HG02884 (cell line): ENCODE results near the gene ARPC5L.
"Not testable (repeated sequence)": the region's sequence is repeated elsewhere in the genome, so short reads cannot be mapped to it uniquely, and the experiment has no call there.

Experiments
- ATAC-seq: cut with Tn5 transposase; IDR thresholded peaks from one replicate; pipeline ENCODE4 v1.9.1; 2021; ENCODE audit warnings: mild to moderate bottlenecking, moderate library complexity; ENCODE audit not compliant: unreplicated experiment

Gene ARPC5L

DNA sequence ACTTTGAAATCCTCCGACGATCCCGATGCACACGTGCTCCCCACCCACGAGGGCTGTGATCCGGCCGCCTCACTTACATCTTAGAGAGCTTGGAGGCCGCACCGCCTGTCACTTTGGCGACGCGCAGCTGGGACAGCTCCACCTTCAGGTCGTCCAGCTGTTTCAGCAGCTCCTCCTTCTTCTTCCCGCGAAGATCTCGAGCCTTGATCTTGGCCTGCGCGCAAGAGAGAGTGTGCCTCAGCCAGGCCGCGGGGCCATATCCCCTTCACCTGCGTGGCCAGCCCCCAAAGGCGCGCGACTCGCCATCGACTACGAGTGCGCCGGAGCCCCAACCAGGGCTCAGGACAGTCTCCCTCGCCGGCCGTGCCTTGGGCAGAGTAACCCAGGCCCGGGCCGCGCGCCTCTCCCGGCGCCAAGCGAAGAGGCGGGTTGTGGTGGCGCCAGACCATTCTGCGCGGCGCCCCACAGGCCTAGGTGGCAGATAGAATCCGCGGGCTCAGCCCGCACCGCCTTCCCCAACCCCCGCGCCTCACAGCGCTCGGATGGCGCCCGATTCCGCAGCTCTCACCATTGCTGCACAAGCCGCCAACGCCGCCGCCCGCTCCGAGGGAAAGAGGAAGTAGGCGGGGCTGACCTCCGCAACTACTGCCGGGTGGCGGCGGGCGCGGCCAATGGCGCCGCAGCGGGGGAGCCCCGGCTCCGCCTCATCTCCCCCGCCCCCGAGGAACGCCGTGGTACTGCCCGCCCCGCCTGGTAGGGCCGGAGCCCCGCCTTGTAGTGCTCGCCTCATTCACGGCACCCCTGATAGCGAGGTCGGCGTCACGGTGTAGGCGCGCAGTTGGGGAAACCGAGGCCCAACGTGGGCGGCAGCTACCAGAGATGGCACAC, at the start of gene ARPC5L, which contains the start of gene RPL35:
ARPC5L (plus strand) TSS at position 789 of the 888 bp plus-strand sequence. CDS start 7,161 bp downstream, outside the sequence.
RPL35 (minus strand) TSS at position 616 of the 888 bp plus-strand sequence; CDS start at position 571, 45 bp downstream.
- ATAC-seq, result peak; percentile 85

DNA sequence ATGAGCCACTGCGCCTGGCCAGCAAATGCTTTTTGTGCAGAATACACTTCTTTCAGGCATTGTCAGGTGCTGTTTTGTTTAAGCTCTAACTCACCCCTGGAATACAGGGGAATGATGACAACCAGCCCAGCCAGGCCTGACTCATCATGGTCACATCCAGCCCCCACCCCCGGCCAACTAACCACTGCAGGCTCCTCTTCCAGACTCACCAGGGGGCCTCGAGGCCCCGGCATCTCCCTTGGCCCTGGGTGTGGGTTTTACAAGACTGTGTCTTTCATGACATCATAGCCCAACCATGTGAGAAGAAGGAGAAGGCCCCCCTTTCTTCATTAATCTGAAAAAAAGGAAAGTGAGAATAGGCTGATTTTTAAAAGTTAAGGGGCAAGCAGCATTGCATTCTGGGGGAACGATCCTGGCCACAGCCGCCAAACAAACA, 49.5 kb upstream of the ARPC5L start:
- ATAC-seq, result no peak

GRCh38 chr9:124813041-124813440, 48.9 kb upstream of the ARPC5L start:
- no peak for ATAC-seq

GRCh38 chr9:124813501-124814163, 48.3 kb upstream of the ARPC5L start:
- no peak for ATAC-seq

DNA sequence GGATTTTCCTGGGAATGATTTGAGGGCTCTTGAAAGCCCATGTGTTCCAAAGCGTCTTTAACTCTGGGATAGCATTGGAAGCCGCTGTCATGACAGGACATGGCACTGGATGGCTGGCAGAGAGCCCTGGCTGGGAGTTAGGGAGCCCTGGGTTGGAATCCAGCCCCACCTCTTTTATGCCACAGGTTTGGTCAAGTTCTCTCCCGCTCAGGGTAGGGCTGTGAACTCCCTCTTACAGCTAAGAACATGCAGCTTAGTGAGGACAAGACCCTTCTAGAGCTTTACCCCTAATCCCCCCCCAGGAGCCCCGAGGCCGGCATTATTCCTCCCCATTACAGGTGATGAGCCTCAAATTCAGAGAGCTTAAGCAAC, 47.8 kb upstream of the ARPC5L start:
- ATAC-seq, result no peak

DNA sequence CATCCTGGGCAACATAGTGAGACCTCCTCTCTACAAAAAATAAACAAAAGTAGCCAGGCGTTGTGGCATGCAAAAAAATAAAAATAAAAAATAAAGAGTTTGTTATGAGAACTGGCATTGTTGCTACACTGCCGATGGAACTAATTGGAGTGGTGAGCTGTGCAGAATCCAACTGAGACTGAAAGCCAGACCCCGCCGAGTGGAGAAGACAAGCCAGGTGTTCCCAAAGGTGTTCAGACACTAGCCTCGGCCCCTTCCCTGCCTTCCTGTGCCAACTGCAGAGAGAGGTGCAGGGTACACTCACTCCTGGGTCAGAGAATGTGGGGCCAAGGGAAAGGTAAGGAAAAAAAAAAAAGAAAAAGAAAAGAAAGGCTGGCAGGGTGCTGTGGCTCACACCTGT, 46.3 kb upstream of the ARPC5L start:
- no peak for ATAC-seq

GRCh38 chr9:124818431-124819281, 43.3 kb upstream of the ARPC5L start:
- ATAC-seq, result no peak

GRCh38 chr9:124820698-124821623, 41.0 kb upstream of the ARPC5L start:
- ATAC-seq, result no peak

DNA sequence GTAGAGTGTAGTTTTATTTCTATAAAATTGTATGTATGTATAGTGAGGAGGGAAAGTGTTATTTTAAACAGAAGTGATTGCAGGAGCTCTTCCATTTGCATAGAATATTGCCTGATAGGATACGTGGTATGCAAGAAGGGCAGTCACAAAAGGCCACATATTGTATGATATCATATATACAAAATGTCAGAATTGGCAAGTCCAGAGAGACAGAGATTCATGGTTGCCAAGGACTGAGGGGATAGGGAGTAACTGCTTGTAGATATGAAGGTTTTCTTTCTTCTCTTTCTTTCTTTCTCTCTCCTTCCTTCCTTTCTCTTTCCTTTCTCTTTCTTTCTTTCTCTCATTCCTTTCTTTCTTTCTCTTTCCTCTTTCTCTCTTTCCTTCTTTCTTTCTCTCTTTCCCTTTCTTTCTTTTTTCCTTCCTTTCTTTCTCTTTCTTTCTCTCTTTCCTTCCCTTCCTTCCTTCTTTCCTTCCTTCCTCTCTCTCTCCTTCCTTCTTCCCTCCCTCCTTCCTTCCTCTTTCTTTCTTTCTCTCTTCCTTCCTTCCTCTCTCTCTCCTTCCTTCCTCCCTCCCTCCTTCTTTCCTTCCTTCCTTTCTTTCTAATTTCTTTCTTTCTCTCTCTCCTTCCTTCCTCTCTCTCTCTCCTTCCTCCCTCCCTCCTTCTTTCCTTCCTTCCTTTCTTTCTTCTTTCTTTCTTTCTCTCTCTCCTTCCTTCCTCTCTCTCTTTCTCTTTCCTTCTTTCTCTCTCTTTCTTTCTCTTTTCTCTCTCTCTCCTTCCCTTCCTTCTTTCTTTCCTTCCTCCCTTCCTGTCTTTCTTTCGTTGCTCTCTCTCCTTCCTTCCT, 33.2 kb upstream of the ARPC5L start:
- ATAC-seq, result no peak

GRCh38 chr9:124829334-124829669, 32.6 kb upstream of the ARPC5L start:
- no peak for ATAC-seq

GRCh38 chr9:124830593-124830992, 31.3 kb upstream of the ARPC5L start:
- ATAC-seq, result no peak

GRCh38 chr9:124831642-124832364, 30.1 kb upstream of the ARPC5L start:
- no peak for ATAC-seq

DNA sequence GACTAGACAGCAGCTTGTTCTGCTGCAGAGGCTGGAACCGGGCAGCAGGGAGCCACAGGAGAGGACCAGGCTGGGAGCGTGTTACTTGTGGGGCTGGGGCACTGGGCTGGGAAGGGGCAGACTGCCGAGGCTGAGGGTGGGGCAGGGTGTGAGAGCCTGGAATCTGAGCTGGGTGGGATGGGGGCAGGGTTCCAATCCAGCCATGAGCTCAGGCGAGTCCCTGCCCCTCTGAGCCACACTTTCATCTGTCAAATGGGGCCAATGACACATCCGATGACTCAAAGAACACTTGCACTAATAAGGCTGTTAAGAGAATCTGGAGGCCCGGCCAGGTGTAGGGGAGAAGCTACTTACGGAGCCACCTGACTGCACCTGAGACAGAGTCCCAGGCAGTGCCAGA, 27.3 kb upstream of the ARPC5L start:
- no peak for ATAC-seq

DNA sequence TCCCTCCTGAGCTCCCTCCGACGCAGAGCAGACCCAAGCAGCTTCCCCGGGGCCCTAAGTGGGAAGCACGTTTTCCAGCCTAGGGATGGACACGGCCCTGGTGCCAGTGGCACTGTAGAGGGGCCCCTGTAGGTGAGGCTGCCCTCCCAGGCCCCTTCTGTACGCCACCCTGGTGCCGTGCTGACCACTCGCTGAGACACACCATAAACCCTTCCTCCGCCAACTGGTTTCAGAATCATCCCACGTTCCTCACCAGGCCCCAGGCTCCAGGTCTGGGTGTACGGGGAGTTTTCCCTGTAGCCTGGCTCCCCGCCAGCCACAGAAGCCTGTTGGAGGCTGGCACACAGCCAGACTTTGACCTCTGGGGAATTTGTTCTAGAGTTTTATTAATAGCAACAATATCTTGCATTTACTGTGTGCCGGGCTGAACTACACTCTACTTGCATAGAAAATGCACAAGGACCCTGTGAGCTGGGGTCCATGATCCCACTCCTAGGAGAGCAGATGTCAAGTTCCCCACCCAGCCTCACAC, 26.8 kb upstream of the ARPC5L start:
- ATAC-seq, result no peak

DNA sequence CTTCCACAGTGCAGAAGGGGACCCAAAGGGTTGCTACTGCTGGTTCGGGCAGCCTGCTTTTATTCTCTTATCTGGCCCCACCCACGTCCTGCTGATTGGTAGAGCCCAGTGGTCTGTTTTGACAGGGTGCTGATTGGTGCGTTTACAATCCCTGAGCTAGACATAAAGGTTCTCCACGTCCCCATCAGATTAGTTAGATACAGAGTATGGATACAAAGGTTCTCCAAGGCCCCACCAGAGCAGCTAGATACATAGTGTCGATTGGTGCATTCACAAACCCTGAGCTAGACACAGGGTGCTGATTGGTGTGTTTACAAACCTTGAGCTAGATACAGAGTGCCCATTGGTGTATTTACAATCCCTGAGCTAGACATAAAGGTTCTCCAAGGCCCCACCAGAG, 23.8 kb upstream of the ARPC5L start:
- ATAC-seq, result not testable (repeated sequence)

DNA sequence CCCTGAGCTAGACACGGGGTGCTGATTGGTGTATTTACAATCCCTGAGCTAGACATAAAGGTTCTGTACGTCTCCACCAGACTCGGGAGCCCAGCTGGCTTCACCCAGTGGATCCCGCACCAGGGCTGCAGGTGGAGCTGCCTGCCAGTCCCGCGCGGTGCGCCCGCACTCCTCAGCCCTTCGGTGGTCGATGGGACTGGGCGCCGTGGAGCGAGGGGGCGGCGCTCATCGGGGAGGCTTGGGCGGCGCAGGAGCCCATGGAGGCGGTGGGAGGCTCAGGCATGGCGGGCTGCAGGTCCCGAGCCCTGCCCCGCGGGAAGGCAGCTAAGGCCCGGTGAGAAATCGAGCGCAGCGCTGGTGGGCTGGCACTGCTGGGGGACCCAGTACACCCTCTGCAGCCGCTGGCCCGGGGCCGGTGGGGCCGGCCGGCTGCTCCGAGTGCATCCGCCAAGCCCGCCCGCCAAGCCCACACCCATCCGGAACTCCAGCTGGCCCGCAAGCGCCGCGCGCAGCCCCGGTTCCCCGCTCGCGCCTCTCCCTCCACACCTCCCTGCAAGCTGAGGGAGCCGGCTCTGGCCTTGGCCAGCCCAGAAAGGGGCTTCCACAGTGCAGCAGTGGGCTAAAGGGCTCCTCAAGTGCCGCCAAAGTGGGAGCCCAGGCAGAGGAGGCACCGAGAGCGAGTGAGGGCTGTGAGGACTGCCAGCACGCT, 23.2 kb upstream of the ARPC5L start:
- not testable (repeated sequence) for ATAC-seq

- ATAC-seq, result no peak
Measured at GRCh38 chr9:124839612-124840299, 22.2 kb upstream of the ARPC5L start.
